Omental fat pad (tissue), 4 donors: Measurements from ENCODE around the gene EEF2KMT. TPM values are rescaled to one million over a fixed set of nuclear protein-coding genes. Genes with fewer than 3 reads are reported as not detected.

Experiments
- ATAC-seq: fragments of 150-250 bp; one replicate; pipeline ENCODE4 v1.9.1; 2016; ENCODE audit warnings: mild to moderate bottlenecking, moderate library complexity; ENCODE audit not compliant: low FRiP score
- DNase-seq: peaks from one replicate; pipeline ENCODE4 v3.0.0-alpha.2; 2019; ENCODE audit warnings: low spot score
- total RNA-seq, 4 donors: library from RNA; depleted of rRNA; stranded (reverse); fragments of >200 nt; gene quantifications; one replicate each; pipeline ENCODE4 v1.1.0, GENCODE V29; 2016
- TF ChIP-seq, protein P1 (sequence below), 3 donors: fragments of 450-650 bp; IDR thresholded peaks; one replicate each; pipeline ENCODE4 v1.5.1; 2016 to 2017; ENCODE audit warnings: antibody characterized with exemption in 3 of 3, mild to moderate bottlenecking in 3 of 3, moderate library complexity in 2 of 3

EEF2KMT gene
- total RNA-seq, 4 donors from 2014 or later = 6.3 to 12.2 (median 8.6) TPM

GRCh38 chr16:5060073-5060641 is 37.4 kb downstream of the EEF2KMT start:
- ATAC-seq = no peak
- no peak for DNase-seq
- TF ChIP-seq, protein P1, sequence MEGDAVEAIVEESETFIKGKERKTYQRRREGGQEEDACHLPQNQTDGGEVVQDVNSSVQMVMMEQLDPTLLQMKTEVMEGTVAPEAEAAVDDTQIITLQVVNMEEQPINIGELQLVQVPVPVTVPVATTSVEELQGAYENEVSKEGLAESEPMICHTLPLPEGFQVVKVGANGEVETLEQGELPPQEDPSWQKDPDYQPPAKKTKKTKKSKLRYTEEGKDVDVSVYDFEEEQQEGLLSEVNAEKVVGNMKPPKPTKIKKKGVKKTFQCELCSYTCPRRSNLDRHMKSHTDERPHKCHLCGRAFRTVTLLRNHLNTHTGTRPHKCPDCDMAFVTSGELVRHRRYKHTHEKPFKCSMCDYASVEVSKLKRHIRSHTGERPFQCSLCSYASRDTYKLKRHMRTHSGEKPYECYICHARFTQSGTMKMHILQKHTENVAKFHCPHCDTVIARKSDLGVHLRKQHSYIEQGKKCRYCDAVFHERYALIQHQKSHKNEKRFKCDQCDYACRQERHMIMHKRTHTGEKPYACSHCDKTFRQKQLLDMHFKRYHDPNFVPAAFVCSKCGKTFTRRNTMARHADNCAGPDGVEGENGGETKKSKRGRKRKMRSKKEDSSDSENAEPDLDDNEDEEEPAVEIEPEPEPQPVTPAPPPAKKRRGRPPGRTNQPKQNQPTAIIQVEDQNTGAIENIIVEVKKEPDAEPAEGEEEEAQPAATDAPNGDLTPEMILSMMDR (IDR thresholded peaks at IDR 0.05) = no peak

GRCh38 chr16:5059386-5060072 is 38.1 kb downstream of the EEF2KMT start:
- DNase-seq = no peak
- ATAC-seq = no peak
- TF ChIP-seq, protein P1 (IDR thresholded peaks at IDR 0.05) = no peak

- TF ChIP-seq, protein P1 (IDR thresholded peaks at IDR 0.05) = no peak
- no peak for DNase-seq
- no peak for ATAC-seq
Observed at GRCh38 chr16:5058476-5058875, 39.1 kb downstream of the EEF2KMT start.

- DNase-seq = no peak
- no peak for ATAC-seq
- TF ChIP-seq, protein P1 (IDR thresholded peaks at IDR 0.05) = no peak
Observed at GRCh38 chr16:5056352-5056751, 41.2 kb downstream of the EEF2KMT start.

DNA sequence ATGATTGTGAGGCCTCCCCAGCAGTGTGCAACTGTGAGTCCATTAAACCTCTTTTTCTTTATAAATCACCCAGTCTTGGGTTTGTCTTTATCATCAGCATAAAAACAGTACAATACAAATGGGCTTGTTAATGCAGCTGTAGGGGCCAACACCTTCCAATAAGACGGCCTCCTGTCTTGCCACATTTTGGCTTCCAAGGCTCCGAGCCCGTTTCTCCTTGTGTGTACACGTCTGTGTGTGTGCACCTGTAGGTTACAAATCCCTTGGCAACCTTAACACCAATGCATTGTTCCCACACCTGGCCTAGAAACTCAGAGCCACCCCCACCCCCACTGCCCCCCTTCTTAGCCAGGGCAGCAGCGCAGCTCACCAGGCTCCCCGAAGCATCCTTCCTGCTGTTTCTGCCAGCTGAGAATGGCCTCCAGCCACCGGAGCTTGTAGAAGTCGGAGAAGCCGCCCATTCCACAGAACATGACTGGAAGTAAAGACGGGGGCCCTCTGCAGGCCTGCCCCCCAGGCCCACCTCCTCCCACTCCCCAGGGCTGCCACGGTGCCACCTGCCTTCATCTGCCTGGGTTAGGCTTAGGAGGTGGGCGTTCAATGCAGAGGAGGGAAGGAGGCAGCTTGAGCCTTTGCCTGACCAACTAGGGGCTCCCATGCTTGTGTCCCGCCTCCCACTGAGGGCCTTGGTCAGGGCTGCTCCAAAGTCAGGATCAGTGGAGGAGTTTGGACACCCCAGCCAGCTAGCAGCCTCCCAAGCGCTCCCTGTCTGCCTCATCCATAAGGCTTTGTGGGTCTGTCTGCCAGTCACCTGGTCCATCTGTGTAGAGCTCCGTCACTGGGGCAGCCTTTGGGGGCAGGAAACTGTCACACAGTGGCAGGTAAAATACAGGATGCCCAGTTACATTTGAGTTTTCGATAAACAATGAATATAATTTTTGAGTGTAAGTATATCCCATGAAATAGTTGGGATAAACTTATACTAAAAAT is 42.4 kb downstream of the EEF2KMT start:
- ATAC-seq (no peak), DNase-seq (no peak)
- TF ChIP-seq, protein P1 (IDR thresholded peaks at IDR 0.05) = no peak

GRCh38 chr16:5046914-5047313 is 50.7 kb downstream of the EEF2KMT start:
- TF ChIP-seq, protein P1 (IDR thresholded peaks at IDR 0.05) = no peak
- DNase-seq = no peak
- no peak for ATAC-seq
